Cardiac fibroblast (primary cell): ENCODE results near the gene SAXO1.

ENCODE experiments used
- DNase-seq, 2 donors: peaks; one replicate each; pipeline versions ENCODE4 v3.0.0 to v3.0.0-alpha.2; 2010; ENCODE audit warnings: low read depth in 2 of 2
- H3K4me3 ChIP-seq, 2 donors: replicated peaks in 1 of 2; 1 replicate in 1 of 2; 2 replicates in 1 of 2; pipeline ENCODE4 v1.5.1; 2011; ENCODE audit warnings: low read depth in 2 of 2, low read length in 2 of 2, mild to moderate bottlenecking in 2 of 2, moderate library complexity in 1 of 2
- TF ChIP-seq, protein P1 (sequence below): IDR thresholded peaks from one replicate; pipeline ENCODE4 v1.5.1; 2011; ENCODE audit warnings: low read depth, mild to moderate bottlenecking, low read length, inconsistent platforms

SAXO1 gene

DNA sequence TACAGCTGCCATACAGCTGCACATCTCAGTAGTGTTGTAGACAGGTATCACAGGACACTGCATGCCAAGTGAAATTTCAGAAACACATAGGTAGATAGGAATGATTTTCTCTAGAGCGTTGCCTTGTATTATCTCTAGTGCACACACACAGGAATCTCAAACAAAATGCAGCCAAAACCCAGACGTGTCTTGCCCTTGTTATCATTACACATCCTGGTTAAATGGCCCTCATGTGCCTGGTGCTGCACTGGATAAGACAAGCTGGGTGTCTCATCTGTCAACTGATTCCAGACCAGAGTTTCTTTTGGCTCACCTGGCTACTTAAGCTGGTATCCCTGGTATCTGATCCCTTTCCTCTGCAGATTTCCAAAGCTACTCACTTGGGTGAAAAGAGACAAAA is 59.7 kb downstream of the SAXO1 start:
- DNase-seq: no peak
- TF ChIP-seq, protein P1, sequence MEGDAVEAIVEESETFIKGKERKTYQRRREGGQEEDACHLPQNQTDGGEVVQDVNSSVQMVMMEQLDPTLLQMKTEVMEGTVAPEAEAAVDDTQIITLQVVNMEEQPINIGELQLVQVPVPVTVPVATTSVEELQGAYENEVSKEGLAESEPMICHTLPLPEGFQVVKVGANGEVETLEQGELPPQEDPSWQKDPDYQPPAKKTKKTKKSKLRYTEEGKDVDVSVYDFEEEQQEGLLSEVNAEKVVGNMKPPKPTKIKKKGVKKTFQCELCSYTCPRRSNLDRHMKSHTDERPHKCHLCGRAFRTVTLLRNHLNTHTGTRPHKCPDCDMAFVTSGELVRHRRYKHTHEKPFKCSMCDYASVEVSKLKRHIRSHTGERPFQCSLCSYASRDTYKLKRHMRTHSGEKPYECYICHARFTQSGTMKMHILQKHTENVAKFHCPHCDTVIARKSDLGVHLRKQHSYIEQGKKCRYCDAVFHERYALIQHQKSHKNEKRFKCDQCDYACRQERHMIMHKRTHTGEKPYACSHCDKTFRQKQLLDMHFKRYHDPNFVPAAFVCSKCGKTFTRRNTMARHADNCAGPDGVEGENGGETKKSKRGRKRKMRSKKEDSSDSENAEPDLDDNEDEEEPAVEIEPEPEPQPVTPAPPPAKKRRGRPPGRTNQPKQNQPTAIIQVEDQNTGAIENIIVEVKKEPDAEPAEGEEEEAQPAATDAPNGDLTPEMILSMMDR: no peak
- no peak overlapping the region for H3K4me3 ChIP-seq

DNA sequence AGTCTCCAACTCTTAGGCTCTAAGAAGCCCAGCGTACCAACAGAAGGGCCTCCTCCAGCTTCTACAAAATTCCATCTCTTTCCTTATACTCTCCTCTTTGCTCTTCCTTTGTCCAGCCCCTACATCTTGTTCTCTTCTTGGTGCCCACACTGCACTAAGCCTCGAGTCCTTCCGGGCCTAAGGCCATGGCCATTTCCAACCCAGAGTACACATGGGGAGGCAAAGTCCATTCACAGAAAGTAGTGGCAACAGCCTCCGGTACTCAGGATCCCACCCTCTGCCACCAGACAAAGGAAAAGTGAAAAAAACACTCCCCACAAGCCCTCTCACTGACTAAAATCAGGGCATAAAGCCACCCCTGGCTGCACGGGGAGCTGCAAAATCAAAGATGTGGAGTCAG is 60.3 kb downstream of the SAXO1 start:
- no peak for DNase-seq
- no peak overlapping the region for H3K4me3 ChIP-seq
- TF ChIP-seq, protein P1: no peak

DNA sequence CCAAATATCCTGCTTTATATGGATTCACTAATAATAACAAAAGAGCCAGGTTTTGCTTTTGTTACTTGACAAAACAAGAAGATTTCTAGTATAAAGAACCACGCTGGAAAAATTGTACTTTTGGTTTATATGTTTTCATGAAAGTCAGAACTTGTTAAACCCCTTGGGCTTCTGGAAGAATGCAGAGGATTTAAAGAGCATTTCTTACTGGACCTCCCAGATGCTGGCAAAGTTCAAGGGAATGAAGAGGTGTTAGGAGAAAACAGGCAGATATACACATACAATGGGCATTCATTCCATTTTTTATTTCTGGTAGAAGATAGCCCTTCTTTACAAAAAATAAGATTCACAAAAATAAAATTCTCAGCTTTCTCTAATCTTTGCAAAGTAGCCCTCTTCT is 61.1 kb downstream of the SAXO1 start:
- no peak for DNase-seq

DNA sequence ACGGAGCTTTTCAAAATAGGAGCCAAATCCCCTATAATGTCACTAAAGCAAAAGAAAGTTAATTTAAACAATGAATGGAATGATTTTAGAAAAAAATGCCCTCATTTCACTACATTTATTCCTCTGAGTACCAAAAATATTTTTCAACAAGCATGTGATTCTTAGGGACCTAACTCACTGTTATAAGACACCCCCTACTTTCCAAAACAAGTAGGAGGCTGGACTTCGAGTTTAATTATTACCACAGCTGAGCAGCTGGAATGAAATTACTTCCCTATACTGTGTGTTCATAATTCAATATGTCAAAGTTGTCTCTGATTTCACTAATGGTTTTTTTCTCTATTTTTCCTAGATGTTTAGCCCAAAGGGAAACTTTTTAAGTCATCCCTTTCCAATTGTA is 61.6 kb downstream of the SAXO1 start:
- no peak for DNase-seq
- no peak overlapping the region for H3K4me3 ChIP-seq
- TF ChIP-seq, protein P1: no peak

More for the DNA sequence above, 61.1 kb downstream of the SAXO1 start:
- H3K4me3 ChIP-seq: no peak overlapping the region
- TF ChIP-seq, protein P1: no peak

DNA sequence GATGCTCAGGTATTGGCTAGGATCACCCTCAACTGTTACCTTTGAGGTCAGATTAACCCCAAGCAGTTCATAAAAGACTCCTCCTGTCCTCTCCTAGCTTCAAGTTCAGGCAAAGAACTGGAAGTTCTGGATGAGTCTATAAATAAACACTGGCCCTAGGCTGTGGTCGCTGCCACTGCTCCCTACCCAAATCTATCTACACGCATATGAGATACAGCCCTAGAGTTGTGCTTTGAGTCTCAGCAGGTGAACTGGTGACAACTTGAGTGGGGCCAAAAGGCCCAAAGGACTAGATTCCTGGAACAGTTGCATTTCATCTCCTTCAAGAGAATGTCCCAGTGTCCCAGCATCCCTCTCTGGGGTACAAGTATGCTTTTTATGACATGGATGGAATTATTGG is 62.6 kb downstream of the SAXO1 start:
- no peak for DNase-seq
- TF ChIP-seq, protein P1: no peak
- no peak overlapping the region for H3K4me3 ChIP-seq

DNA sequence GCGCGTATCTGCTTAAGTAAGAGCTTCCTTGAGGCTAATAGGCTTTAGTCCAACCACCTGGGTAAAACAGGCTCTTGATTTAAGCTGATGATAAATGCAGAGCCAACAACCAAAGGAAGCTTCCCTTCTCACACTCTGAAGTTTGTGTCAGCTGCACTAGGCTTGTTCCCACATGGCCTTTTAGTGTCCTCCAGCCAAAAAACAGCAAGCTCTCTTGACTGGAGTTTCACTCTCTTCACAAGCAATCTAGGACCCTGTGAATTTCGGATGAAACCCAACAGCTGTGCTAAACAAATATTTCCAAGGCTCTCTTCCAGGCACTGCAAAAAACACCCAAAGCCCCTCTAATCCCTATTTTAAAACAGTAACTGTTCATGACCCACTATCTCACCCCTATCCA is 63.9 kb downstream of the SAXO1 start:
- no peak for DNase-seq
- TF ChIP-seq, protein P1: no peak
- no peak overlapping the region for H3K4me3 ChIP-seq

DNA sequence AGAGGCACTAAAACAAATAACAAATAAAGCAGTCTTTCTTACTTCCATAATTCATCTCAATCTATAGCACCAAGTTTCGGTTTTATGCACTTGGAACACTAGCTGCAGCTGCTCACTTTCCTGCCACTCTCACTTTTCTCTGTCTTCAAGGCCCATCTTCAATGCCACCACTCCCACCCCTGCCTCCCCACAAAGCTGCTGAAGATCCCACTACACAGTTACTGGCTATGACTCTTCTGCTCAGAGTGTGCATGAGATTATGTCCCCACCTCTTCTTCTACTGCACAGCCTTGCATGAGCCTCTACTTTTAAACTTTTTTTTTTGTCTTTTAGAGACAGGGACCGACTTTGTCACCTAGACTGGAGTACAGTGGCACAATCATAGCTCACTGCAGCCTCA is 77.4 kb downstream of the SAXO1 start:
- TF ChIP-seq, protein P1: no peak
- DNase-seq: no peak
- no peak overlapping the region for H3K4me3 ChIP-seq
